NCI-H345 treated with DMSO at 0.1 percent for 48 hours (cell line): Measurements from ENCODE around the gene N4BP2L2.

ENCODE experiments used
- DNase-seq: peaks from one replicate; lab custom pipeline; 2025; ENCODE audit not compliant: unreplicated experiment; lab: John Stamatoyannopoulos, UW

Gene N4BP2L2

GRCh38 chr13:32535115-32535514 is 3.5 kb downstream of the N4BP2L2 start:
- no peak for DNase-seq

GRCh38 chr13:32530841-32531253 is 7.7 kb downstream of the N4BP2L2 start:
- DNase-seq = no peak

GRCh38 chr13:32528358-32528757 is 10.2 kb downstream of the N4BP2L2 start:
- DNase-seq = no peak

GRCh38 chr13:32527151-32527550 is 11.4 kb downstream of the N4BP2L2 start:
- no peak for DNase-seq

GRCh38 chr13:32525766-32526165 is 12.8 kb downstream of the N4BP2L2 start:
- DNase-seq = no peak

GRCh38 chr13:32515246-32515645 is 23.3 kb downstream of the N4BP2L2 start:
- no peak for DNase-seq

GRCh38 chr13:32511482-32511881 is 27.1 kb downstream of the N4BP2L2 start:
- DNase-seq = no peak

GRCh38 chr13:32504876-32505275 is 33.7 kb downstream of the N4BP2L2 start:
- no peak for DNase-seq

GRCh38 chr13:32504263-32504662 is 34.3 kb downstream of the N4BP2L2 start:
- no peak for DNase-seq

GRCh38 chr13:32503727-32504126 is 34.9 kb downstream of the N4BP2L2 start:
- no peak for DNase-seq

GRCh38 chr13:32501064-32501463 is 37.5 kb downstream of the N4BP2L2 start:
- no peak for DNase-seq

- DNase-seq = no peak
Observed at GRCh38 chr13:32499538-32500210, 38.9 kb downstream of the N4BP2L2 start.

GRCh38 chr13:32497589-32497988 is 41.0 kb downstream of the N4BP2L2 start:
- DNase-seq = no peak

GRCh38 chr13:32496599-32497160 is 41.9 kb downstream of the N4BP2L2 start:
- no peak for DNase-seq

- DNase-seq = no peak
Observed at GRCh38 chr13:32495841-32496240, 42.8 kb downstream of the N4BP2L2 start.

- no peak for DNase-seq
Observed at GRCh38 chr13:32495429-32495828, 43.2 kb downstream of the N4BP2L2 start.

- no peak for DNase-seq
Observed at GRCh38 chr13:32491028-32491427, 47.6 kb downstream of the N4BP2L2 start.

- no peak for DNase-seq
Observed at GRCh38 chr13:32476892-32477291, 61.7 kb downstream of the N4BP2L2 start.

- DNase-seq = no peak
Observed at GRCh38 chr13:32476021-32476731, 62.4 kb downstream of the N4BP2L2 start.

GRCh38 chr13:32474999-32475792 is 63.4 kb downstream of the N4BP2L2 start:
- no peak for DNase-seq

- DNase-seq = no peak
Observed at GRCh38 chr13:32473650-32474049, 64.9 kb downstream of the N4BP2L2 start.
